Transverse colon (tissue), 4 donors: ENCODE measurements around the gene NCOA5.

ENCODE experiments used
- CTCF ChIP-seq, 5 experiments: fragments of 200-600 bp in 3 of 5; fragments of 450-650 bp in 2 of 5; sonication (generic) in 3 of 5; IDR thresholded peaks; 1 replicate in 2 of 5; 2 replicates in 3 of 5; pipeline ENCODE4 v1.5.1; 2016 to 2017; ENCODE audit warnings: antibody characterized with exemption in 5 of 5, inconsistent platforms in 3 of 5, mild to moderate bottlenecking in 2 of 5, moderate library complexity in 1 of 5
- EP300 ChIP-seq: sonication (generic); formaldehyde crosslinking; IDR thresholded peaks from one replicate; pipeline ENCODE4 v1.6.1; 2017; ENCODE audit warnings: antibody characterized with exemption, low read depth
- POLR2A ChIP-seq: fragments of 450-650 bp; IDR thresholded peaks from one replicate; pipeline ENCODE4 v1.6.1; 2016; ENCODE audit warnings: antibody characterized with exemption, mild to moderate bottlenecking, moderate library complexity
- POLR2AphosphoS5 ChIP-seq, 3 donors: sonication (generic); formaldehyde crosslinking; IDR thresholded peaks; one replicate each; pipeline ENCODE4 v1.6.1; 2016; ENCODE audit warnings: antibody characterized with exemption in 3 of 3

- TF ChIP-seq CTCF (IDR thresholded peaks at IDR 0.05) (no peak), POLR2A (no peak), POLR2AphosphoS5 (IDR thresholded peaks at IDR 0.05) (no peak), EP300 (no peak)
Measured at GRCh38 chr20:46111836-46112212, 22.1 kb upstream of the NCOA5 start.
